ENCODE measurements around the gene BDH1.
"Not testable (repeated sequence)": the region's sequence is repeated elsewhere in the genome, so short reads cannot be mapped to it uniquely, and the experiment has no call there.

The BDH1 gene

DNA sequence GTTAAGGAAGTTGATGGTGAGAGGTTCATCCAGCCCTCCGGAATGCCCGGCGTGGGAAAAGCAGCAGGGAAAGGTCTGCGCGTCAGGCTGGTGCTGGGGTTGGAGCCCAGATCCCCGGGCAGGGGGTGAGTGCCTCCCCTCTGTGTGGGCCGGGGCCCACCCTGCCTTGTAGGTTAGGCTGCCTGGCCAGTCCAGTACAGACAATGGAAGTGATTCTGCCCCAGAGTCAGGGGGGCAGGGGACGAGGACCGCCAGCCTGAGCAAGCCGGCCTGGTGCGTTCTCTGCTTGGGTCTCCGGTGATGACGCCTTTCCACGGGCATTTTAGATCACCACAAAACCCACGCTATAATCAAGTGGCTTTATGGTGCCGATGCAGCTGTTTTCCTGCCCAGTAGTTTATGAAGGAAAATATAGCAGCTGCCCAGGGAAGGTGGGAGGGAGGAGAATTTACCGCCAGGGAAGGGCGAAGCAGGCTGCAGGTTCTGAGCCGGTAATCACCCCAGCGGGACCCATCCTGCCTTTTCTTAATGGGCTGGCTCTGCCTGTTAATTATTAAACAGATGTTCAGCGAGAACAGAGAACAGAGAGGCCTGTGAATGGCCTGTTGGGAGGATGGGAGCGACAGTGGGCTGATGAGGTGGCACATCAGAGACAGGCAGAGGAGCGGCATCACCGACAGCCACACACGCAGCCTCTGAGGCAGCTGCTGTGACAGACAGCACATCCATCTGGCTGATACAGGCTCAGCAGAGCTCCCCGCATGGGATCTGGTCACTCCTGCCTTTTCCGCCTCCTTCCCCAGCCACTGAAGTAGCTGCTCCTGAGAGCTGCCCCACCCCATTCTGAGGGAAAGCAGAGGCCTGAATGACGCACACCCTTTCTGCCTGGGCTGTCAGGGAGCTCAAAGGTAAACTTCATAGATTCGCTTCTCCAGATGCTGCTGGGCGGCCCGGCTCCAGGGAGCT lies 35.2 kb downstream of the BDH1 start:
- DNase-seq = no peak

DNA sequence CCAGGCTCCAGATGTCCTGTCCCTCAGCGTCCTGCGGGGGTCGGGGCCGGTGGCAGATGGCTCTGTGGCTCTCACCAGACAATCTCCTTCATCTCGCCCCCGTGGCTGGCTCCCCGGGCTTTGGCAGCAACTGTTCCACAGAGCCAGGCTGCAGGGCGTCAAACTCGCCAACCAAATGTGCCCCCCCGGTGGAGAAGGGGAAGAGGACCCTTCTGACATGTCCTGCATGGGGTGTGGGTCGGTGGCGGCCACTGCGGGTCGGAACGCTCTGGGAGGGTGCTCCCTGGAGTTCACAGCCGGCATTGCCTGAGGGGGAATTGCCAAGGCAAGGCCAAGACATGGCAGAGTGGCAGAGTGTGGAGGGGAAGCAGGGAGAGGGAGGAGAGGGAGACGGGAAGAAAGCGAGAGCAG lies 36.0 kb downstream of the BDH1 start:
- no peak for DNase-seq

DNA sequence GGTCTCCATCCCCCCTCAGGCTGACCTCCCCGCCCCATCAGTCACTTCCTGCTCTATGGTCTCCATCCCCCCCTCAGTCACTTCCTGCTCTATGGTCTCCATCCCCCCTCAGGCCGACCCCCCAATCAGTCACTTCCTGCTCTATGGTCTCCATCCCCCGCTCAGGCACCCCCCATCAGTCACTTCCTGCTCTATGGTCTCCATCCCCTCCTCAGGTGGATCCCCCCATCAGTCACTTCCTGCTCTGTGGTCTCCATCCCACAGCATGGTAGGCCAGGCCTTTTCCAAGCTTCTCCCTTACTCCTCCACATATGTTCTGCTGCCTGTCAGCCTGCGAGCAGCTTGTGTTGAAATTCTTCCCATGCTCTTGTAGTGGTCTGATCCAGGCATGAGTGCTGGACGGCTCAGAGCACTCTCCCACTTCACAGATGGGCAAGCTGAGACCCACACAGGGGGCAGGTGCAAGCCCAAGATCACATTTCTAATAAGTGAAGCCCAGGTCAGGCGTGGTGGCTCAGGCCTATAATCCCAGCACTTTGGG lies 36.8 kb downstream of the BDH1 start:
- DNase-seq = no peak

DNA sequence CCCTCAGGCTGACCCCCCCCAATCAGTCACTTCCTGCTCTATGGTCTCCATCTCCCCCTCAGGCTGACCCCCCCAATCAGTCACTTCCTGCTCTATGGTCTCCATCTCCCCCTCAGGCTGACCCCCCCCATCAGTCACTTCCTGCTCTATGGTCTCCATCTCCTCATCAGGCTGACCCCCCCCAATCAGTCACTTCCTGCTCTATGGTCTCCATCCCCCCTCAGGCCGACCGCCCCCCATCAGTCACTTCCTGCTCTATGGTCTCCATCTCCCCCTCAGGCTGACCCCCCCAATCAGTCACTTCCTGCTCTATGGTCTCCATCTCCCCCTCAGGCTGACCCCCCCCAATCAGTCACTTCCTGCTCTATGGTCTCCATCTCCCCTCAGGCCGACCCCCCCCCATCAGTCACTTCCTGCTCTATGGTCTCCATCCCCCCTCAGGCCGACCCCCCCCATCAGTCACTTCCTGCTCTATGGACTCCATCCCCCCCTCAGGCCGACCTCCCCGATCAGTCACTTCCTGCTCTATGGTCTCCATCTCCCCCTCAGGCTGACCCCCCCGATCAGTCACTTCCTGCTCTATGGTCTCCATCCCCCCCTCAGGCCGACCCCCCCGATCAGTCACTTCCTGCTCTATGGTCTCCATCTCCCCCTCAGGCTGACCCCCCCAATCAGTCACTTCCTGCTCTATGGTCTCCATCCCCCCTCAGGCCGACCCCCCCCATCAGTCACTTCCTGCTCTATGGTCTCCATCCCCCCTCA lies 37.7 kb downstream of the BDH1 start:
- DNase-seq = not testable (repeated sequence)

DNA sequence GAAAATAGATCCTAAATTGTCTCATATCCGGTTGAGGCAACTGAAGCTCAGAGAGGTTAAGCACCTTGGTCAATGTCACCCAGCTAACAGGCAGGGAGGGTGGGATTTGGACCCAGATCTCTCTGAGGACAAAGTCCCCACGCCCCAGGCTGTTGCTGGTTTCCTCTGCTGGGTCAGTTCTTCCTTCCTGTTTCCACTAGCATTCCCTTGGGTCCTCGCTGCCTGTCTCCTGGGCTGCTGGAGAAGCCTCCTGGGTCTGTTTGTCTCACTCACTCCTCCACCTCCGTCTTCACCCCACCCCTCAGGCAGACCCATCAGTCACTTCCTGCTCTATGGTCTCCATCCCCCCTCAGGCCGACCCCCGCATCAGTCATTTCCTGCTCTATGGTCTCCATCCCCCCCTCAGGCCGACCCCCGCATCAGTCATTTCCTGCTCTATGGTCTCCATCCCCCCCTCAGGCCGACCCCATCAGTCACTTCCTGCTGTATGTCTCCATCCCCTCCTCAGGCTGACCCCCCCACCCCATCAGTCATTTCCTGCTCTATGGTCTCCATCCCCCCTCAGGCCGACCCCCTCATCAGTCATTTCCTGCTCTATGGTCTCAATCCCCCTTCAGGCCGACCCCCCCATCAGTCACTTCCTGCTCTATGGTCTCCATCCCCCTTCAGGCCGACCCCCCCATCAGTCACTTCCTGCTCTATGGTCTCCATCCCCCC lies 38.7 kb downstream of the BDH1 start:
- not testable (repeated sequence) for DNase-seq

DNA sequence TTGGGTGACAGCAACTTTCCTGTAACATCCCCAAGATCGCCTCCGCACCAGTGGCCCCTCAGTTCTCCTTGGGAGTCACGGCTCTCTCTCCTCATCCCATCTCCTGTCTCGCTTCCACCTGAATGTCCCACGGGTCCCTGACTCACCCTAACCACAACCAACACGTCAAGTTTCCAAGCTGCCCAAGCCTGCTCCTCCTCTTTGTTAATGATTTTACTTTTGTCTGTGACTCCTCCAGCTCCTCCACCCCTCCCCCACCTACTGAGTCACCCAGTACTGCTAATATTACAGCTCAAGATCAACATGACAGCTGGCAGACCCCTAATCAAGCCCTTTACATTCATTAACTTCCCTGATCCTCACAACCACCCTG lies 39.3 kb downstream of the BDH1 start:
- DNase-seq = no peak

DNA sequence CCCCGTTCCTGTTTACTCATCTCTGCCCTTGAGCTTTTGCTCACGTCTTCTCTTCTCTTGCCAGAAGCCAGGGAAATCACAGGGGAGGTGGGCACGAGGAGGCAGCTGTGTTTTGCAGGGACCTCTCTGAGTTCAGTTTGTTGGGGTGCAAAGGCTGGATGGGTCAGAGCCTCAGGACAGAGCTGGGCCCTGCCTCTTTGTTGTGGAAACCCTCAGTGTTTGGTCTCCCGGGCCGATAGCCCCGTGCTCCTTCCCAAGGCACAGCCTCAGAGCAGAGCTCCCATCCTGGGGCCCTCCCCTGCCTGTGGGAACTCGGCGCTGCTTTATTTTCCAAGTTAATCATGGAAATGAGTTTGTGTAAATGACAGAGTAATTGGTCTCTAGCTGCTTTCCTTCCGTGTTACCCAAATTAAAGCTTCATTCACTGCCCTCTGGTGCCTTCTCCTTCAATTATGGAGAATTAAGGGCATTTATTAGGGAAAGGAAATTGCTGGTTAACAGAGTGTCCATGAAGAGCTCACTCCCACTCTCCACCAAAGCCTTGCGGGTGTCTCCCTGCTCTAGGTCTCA lies 40.9 kb downstream of the BDH1 start:
- no peak for DNase-seq

DNA sequence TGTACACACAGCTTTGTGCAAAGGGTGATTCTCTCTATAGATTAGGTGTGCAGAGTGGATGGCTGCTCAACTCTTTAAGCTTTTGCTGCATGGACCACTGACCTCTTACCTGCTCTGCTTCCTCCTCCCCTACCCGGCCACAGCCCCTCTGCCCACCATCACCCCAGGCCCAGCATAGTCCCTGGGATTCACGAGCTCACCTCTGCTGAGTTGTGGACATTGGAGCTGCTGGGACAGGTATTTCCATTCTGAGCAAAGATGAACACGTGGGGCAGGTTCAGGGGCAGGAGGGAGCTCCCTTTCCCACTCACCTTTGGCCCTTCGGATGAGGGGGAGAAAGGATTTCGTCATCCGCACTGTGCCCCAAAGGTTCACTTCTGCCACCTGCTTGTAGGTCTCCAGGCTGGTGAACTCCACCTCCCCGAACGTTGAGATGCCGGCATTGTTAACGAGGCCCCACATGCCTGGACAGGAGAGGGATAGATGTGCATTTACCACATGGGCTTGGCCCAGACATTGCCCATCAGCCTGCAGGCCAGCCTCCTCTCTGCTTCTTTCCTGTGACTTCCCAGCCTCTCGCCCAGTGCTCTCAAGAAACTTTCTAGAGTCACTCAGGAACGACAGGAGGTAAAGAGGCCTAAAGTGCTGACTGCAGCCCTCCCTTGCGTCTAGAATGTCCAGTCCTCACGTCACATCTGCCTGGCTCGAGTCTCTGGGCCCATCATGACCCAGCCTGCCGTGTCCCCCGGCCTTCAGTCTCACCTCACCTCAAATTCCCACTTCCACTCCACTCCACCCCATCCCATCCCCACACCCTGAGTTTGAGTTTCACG lies 41.6 kb downstream of the BDH1 start:
- DNase-seq = no peak

DNA sequence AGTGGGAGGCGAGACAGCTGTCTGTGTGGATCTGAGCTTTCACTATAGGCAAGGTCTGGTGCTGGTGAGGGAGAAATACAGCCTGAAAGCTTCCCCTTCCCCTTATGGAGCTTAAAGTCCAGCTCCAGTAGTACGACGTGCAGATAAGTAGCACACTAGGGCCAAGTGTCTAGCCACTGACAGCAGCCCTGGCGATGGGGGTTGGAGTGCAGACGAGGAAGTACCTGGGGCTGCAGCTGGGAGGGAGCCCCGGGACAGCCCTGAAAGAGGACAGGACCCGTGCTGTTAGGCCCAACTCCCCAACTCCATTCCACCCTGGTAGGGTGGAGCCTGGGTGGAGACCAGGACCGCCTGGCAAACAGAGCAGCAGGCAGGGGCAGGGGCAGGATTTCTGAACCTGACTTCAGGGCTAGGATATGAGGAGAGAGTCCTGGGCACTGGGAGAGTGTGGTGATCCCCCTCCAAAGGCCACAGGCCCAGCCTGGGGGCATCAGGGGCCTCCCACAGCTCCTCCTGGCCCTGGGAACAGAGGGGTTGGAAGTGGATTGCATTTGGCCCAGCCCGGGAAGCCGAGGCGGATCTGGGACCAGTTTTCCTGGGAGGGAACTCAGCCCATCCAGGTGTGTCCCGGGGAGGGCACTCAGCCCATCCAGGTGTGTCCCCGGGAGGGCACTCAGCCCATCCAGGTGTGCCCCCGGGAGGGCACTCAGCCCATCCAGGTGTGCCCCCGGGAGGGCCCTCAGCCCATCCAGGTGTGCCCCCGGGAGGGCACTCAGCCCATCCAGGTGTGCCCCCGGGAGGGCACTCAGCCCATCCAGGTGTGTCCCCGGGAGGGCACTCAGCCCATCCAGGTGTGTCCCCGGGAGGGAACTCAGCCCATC lies 42.8 kb downstream of the BDH1 start:
- no peak for DNase-seq

DNA sequence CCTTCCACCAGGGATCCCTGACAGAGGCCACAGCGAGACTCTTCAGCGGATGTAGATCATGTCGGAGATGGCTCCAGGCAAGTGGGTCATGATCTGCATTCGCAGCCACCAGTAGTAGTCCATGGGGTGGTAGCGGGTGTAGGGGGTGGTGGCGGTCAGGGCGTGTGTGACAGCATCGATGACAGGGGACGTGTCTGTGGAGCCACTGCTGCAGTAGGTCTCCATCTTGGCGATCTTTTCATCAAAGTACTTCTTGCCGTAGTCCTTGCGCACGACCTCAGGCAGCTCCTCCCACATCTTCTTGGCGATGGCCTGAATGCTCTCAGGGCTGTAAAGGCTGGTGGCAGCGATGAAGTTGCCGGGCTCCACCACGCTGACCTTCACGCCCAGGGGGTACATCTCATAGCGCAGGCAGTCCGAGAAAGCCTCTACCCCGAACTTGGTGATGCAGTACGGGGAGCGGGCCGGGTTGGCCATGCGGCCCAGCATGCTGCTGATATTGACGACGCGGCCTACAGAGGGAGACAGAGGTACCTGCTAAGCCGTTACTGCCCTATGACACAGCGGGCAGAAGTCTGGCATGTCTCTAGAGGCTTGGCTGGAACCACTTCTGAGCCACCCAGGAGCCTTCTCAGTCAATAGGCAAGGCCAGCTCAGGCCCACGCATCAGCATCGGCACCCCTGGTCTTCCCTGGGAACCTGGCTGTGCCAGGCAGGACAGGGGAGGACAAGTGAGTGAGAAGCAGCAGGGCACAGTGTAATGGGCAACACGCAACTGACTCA lies 43.7 kb downstream of the BDH1 start:
- DNase-seq = no peak

DNA sequence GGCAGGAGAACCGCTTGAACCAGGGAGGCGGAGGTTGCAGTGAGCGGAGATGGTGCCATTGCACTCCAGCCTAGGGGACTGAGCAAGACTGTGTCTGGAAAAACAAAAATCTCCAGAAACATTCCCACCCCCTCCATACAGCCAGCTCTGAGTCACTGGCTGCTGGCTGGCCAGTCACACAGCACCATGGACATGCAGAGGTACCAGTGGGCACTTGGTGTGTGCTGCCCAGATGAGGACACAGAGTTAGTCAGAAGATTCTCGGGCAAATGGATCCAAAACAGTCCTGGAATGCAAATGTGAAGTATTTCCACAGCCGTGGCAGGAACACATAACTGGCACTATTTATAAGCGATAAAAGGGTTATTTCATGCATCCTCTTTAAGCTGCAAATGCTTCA lies 44.6 kb downstream of the BDH1 start:
- no peak for DNase-seq

DNA sequence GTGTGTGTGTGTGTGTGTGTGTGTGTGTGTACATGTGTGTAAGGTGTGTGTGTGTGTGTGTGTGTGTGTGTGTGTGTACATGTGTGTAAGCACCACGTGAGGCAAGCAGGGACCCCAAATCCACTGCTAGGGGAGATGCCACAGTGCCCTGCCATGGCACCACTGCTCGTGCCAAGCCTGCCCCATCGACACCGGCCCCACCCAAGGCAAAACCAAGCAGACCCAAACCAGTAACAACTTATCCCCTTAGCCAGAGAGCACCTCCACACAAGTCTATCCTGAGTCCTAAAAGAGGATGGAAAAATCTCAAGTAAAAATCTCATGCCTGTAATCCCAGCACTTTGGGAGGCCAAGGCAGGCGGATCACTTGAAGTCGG lies 45.1 kb downstream of the BDH1 start:
- DNase-seq = no peak

DNA sequence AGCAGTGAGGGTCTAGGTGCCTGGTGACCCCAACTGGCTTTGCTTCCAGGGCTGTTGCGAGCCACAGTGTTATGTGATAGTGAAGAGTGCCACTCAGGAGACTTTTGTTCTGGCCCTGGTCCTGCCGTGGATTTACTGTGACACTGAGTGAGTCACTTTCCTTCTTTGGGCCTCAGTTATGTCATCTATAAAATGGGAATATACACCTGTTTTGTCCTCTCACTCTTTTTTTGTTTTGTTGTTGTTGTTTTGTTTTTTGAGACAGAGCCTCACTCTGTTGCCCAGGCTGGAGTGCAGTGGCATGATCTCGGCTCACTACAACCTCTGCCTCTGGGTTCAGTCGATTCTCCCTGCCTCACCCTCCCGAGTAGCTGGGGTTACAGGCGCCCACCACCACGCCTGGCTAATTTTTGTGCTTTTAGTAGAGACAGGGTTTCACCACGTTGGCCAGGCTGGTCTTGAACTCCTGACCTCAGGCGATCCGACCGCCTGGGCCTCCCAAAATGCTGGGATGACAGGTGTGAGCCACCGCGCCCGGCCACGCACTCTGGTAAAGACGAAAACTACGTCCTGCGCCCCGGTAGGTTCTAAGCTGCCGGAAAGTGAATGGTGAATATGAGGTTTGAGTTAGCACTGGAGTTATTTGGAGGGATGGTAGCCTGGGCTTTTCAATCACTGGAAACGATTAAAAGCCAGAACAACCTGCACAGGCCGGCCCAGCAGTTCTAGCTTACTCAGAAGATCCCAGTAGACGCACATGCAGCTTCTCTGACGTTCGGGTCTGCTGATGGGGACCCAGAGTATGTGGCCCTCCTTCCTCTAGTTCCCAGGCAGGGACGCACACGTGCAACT lies 46.6 kb downstream of the BDH1 start:
- DNase-seq = no peak

DNA sequence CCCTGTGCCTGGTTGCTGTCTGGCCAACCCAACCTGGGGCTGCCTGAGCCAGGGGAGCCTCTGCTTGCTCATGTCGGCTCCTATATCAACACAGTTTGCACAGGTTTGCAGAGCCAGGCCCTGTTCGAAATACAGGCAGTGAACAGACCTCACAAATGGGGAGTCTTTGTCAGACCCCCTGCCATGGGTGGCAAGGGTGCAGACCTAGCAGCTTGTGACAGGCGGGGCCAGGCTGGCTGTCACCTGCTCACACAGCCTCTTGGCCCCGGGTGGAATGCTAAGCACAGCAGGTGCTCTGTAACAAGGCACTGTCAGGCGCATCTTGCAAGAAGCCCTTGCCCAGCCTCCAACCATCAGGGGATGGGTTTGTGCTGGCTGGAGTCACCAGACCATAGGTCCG lies 47.3 kb downstream of the BDH1 start:
- no peak for DNase-seq

DNA sequence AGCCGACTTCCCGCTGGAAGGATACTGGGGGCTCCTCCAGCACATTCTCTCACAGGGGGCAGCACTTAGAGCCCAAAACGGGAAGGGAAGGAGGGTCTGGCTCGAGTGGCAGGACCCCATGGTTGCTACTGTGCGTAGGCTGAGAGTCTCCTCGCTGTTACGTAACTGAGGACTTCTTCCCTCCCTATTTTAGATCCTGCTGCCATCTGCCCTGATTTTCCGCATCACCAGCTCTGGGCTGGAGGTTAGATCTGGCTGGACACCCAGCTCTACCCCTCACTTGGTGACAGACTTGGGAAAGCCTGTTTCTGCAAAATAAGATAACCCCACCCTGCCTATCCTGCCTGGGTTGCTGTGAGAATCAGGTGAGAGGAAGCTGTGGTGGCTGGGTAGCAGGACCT lies 47.7 kb downstream of the BDH1 start:
- DNase-seq = no peak

DNA sequence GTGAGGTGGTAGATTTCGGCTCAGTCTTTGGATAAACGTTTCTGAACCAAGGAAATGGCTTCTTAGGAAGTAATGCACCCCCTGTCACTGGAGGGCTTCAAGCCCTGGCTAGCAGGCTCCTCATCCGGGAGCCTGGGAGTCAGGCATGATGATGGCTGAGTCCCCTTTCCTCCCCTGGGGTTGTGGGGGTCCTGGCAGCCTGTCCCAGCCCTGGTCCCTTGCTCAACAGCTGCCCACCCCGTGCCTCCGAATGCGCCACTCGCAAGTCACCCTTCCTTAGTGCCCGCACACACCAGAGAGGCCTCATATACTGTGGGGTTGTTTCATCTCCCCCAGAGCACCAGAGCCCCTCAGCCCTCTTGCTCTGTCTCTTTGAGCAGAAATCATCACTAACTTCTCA lies 48.2 kb downstream of the BDH1 start:
- DNase-seq = no peak

DNA sequence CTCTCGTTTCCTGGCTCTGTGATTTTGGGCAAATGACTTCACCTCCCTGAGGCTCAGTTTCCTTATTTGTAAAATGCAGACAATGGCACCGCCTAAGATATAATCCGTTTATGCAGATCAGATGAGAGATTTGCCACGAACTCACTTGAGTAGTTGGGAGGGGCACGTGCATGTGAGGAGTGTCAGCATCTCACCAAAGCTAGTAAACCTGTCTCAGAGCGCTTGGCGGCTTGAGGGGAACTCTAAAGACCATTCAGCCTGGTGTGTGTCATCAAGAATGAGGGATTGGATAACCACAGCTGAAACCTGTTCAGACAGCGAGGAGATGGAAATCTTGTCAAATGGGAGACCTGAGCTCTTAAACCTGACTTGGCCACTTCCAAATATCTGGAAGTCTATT lies 48.7 kb downstream of the BDH1 start:
- no peak for DNase-seq

DNA sequence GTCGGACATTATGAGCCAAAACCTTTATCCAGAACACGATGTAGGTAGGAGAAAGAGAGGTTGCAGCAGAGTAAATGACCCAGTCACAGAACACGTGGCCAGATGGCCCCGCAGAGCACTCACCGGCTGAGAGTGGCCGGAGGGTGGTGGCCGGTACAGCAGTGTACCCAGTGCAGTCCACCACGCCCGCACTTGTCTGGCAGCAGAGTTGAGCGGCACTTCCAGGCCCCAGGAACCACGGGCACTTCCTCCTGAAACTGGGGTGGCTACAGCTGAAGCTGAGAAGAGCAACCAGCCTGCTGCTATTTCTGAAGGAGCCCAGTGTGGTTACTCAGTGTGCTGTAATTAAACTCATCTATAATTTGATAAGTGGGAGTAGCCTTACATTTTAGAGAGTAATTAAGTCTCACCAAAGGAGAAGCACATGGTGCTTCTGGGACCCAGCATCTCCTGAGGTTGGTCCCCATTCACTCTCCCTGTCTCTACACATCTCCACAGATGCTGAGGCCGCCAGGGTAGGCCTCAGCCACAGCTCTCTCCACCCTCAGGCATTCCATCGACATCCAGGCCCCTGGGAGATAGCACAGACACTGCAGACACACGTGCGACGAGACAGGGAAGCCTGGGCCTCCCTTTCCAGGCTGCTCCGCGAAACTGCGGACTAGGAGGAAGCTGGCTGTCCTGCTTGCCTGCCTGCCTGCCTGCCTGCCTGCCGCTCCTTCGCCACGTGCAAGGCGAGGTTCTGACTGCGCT lies 49.8 kb downstream of the BDH1 start:
- DNase-seq = no peak

All from NCI-H1048 (cell line).